Sigmoid colon (tissue), 7 donors: ENCODE results near the gene CHD9NB. TPM values are rescaled to one million over a fixed set of nuclear protein-coding genes. Genes with fewer than 3 reads are reported as not detected.

Source experiments
- DNase-seq: peaks from one replicate; pipeline ENCODE4 v3.0.0-alpha.2; 2019
- H3K27ac ChIP-seq, 4 donors: fragments of 200-600 bp; sonication (generic); one replicate each; pipeline ENCODE4 v1.5.1; 2016 to 2019; ENCODE audit warnings: mild to moderate bottlenecking in 1 of 4
- H3K27me3 ChIP-seq, 3 donors: fragments of 200-600 bp; sonication (generic); one replicate each; pipeline ENCODE4 v1.5.1; 2019; ENCODE audit warnings: mild to moderate bottlenecking in 1 of 3
- H3K36me3 ChIP-seq, 4 donors: fragments of 200-600 bp; sonication (generic); one replicate each; pipeline ENCODE4 v1.5.1; 2016 to 2019
- H3K4me1 ChIP-seq, 4 donors: fragments of 200-600 bp; sonication (generic); one replicate each; pipeline ENCODE4 v1.5.1; 2017 to 2019
- H3K4me3 ChIP-seq, 4 donors: fragments of 200-600 bp; sonication (generic); one replicate each; pipeline ENCODE4 v1.5.1; 2017 to 2019; ENCODE audit warnings: mild to moderate bottlenecking in 2 of 4, moderate library complexity in 1 of 4
- H3K9me3 ChIP-seq, 4 donors: fragments of 200-600 bp in 3 of 4; sonication (generic) in 3 of 4; one replicate each; pipeline versions ENCODE4 v1.5.1 to v1.6.1; 2013 to 2019
- EP300 ChIP-seq, 4 donors: sonication (generic); formaldehyde crosslinking; IDR thresholded peaks; one replicate each; pipeline ENCODE4 v1.6.1; 2017; ENCODE audit warnings: antibody characterized with exemption in 4 of 4
- POLR2A ChIP-seq, 2 donors: fragments of 450-650 bp; IDR thresholded peaks; one replicate each; pipeline ENCODE4 v1.6.1; 2016; ENCODE audit warnings: antibody characterized with exemption in 2 of 2, mild to moderate bottlenecking in 2 of 2, moderate library complexity in 2 of 2
- POLR2AphosphoS5 ChIP-seq, 4 donors: sonication (generic); formaldehyde crosslinking; IDR thresholded peaks; one replicate each; pipeline ENCODE4 v1.6.1; 2017; ENCODE audit warnings: antibody characterized with exemption in 4 of 4
- WGBS, 2 donors: extraction: QIAGEN DNeasy Blood & Tissue Kit; methylation state at CpG; one replicate each; pipeline ENCODE4 v1.1.7; 2013; 5-methylcytosine and 5-hydroxymethylcytosine counted together
- intact Hi-C: fragments of 100-400 bp; cut with DNase I; formaldehyde crosslinking; loops from one replicate; pipeline ENCODE4 v1.15.1; 2023
- polyA plus RNA-seq, 3 donors: library from polyadenylated mRNA; stranded (reverse); fragments of 200-250 nt; gene quantifications; one replicate each; pipeline ENCODE4 v1.2.3, GENCODE V29; 2013
- total RNA-seq, 4 donors: library from RNA; depleted of rRNA; stranded (reverse); fragments of >200 nt; gene quantifications; one replicate each; pipeline ENCODE4 v1.1.0, GENCODE V29; 2016
- TF ChIP-seq, protein P1 (sequence below), 4 experiments: fragments of 450-650 bp in 3 of 4; fragments of 200-600 bp in 1 of 4; IDR thresholded peaks; one replicate each; pipeline ENCODE4 v1.5.1; 2016 to 2019; ENCODE audit warnings: antibody characterized with exemption in 4 of 4, mild to moderate bottlenecking in 3 of 4, moderate library complexity in 2 of 4
- donor health status: healthy with polysubstance abuse.
- donor health status: Bipolar disorder and iron deficiency.
- donor health status: healthy.

CHD9NB gene
- total and polyA plus RNA-seq, 7 donors: 0.55 to 9.5 (median 4.6) TPM; not detected in 2

DNA sequence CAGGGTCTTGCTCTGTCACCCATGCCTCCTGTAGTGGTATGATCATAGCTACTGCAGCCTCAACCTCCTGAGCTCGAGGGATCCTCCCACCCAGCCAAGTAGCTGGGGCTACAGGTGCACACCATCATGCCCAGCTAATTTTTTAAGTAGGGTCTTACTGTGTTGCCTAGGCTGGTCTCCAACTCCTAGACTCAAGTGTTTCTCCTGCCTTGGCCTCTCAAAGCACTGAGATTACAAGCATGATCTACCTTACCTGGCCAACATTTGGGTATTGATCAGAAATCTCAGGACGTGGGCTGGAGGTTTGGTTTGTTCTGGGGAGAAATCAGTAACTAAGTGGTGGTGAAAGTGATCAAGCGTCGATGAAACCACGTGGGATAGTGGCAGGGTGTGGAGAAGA lies 6.2 kb upstream of the CHD9NB start:
- Histone ChIP-seq H3K36me3 (no peaks in the 10 kb centered on the region), H3K27ac (peak overlapping the region in 3 of 4 donors; percentile 10 to 44 (median 33))

DNA sequence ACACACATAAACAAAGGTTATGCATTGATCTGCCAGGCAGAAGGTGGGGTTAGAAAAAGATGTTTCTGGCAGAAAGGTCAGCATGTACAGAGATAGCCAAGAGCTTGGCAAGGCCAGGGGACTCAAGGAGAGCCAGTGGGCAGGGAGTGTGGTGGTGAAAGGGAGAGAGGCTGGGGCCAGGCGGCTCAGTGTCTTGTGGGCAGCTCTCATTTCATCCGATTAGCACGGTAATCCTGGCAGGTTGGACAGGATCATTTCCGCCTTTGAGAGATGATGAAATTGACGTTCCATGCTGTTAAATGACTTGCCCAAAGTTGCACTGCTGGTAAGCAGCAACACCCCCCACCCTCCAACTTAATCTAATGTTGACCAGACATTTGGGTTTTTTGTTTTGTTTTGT lies 5.7 kb upstream of the CHD9NB start:
- no peaks in the 10 kb centered on the region for H3K27me3 ChIP-seq
- no peak overlapping the region for H3K4me3 ChIP-seq
- intact Hi-C loops: loop anchor here (5.0 kb wide), 1 partner anchor 444 kb away; the partner anchor contains the start of gene AKTIP
- H3K9me3 ChIP-seq: no peaks in the 10 kb centered on the region
- 82 to 91% methylated on average over 5 of the region's 5 CpGs for WGBS, 2 donors
- DNase-seq: peak; percentile 45
- no peak for TF ChIP-seq EP300 (IDR thresholded peaks at IDR 0.05)
- TF ChIP-seq, protein P1, sequence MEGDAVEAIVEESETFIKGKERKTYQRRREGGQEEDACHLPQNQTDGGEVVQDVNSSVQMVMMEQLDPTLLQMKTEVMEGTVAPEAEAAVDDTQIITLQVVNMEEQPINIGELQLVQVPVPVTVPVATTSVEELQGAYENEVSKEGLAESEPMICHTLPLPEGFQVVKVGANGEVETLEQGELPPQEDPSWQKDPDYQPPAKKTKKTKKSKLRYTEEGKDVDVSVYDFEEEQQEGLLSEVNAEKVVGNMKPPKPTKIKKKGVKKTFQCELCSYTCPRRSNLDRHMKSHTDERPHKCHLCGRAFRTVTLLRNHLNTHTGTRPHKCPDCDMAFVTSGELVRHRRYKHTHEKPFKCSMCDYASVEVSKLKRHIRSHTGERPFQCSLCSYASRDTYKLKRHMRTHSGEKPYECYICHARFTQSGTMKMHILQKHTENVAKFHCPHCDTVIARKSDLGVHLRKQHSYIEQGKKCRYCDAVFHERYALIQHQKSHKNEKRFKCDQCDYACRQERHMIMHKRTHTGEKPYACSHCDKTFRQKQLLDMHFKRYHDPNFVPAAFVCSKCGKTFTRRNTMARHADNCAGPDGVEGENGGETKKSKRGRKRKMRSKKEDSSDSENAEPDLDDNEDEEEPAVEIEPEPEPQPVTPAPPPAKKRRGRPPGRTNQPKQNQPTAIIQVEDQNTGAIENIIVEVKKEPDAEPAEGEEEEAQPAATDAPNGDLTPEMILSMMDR (IDR thresholded peaks at IDR 0.05): no peak
- no peak for TF ChIP-seq POLR2AphosphoS5 (IDR thresholded peaks at IDR 0.05)
- no peak for TF ChIP-seq POLR2A (IDR thresholded peaks at IDR 0.05)
- H3K4me1 ChIP-seq: peaks cover 0 to 57% (median 46%) of the 10 kb centered on the region in 4 donors
- H3K27ac ChIP-seq: peak overlapping the region in 3 of 4 donors; percentile 10 to 44 (median 33)
- H3K36me3 ChIP-seq: no peaks in the 10 kb centered on the region

More for the DNA sequence above, 6.2 kb upstream of the CHD9NB start:
- H3K27me3 ChIP-seq: no peaks in the 10 kb centered on the region
- intact Hi-C loops: loop anchor here (5.0 kb wide), 1 partner anchor 443 kb away; the partner anchor contains the start of gene AKTIP
- DNase-seq: peak; percentile 12
- TF ChIP-seq, protein P1 (IDR thresholded peaks at IDR 0.05): no peak
- no peaks in the 10 kb centered on the region for H3K9me3 ChIP-seq
- WGBS, 2 donors: 86 to 90% methylated on average over 5 of the region's 5 CpGs
- peaks cover 0 to 56% (median 46%) of the 10 kb centered on the region in 4 donors for H3K4me1 ChIP-seq
- H3K4me3 ChIP-seq: no peak overlapping the region

DNA sequence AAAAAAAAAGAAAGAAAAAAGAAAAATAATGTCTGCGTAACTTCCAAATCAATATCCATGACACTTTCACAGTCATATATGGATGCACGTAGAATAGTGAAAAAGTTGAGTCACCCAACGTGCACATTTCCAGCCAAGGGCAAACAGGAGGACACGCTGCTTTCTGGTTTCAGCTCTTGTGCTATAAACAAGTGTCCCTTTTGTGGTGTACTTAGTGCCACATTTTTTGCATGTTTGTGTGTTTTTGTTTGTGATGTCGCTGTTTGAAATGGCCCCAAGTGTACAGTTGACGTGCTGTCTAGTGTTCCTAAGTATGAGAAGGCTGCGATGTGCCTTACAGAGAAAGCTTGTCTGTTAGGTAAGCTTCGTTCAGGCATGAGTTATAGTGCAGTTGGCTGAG lies 5.0 kb upstream of the CHD9NB start:
- H3K9me3 ChIP-seq: no peaks in the 10 kb centered on the region
- no peaks in the 10 kb centered on the region for H3K36me3 ChIP-seq
- peak overlapping the region in 1 of 4 donors; percentile 92 for H3K27ac ChIP-seq
- H3K27me3 ChIP-seq: no peaks in the 10 kb centered on the region
- 87% methylated on average over 8 of the region's 8 CpGs for WGBS, 2 donors
- peaks cover 0 to 57% (median 50%) of the 10 kb centered on the region in 4 donors for H3K4me1 ChIP-seq
- no peak overlapping the region for H3K4me3 ChIP-seq
- peak; percentile 18 for DNase-seq
- intact Hi-C loops: loop anchor here (5.0 kb wide), 1 partner anchor 445 kb away; the partner anchor contains the start of gene AKTIP
- TF ChIP-seq POLR2A (IDR thresholded peaks at IDR 0.05) (no peak), POLR2AphosphoS5 (IDR thresholded peaks at IDR 0.05) (no peak)
- TF ChIP-seq, protein P1 (IDR thresholded peaks at IDR 0.05): no peak

DNA sequence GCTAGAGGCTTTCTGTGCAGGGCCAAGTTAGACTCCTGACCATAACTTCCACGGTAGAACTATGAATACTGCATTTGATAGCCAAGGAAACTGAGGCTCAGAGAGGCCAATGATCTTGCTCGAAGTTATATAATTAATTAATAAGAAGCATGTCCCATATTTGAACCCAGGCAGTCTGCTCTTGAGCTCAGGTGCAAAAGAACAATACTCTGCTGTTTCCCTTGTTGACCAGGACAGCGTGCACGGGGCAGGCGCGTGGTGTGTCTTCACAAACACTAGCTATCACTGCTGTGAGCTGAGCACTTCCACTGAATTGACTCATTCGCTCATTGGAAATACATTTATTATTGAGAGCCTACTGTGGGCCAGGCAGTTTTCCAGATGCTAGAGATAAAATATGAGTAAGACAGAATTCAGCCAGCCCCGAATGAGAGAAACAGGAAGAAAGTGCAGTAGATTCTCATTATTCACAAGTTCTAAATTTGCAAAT lies 3.7 kb upstream of the CHD9NB start:
- no peaks in the 10 kb centered on the region for H3K36me3 ChIP-seq
- TF ChIP-seq POLR2A (IDR thresholded peaks at IDR 0.05) (no peak), EP300 (IDR thresholded peaks at IDR 0.05) (no peak), POLR2AphosphoS5 (IDR thresholded peaks at IDR 0.05) (no peak)
- TF ChIP-seq, protein P1 (IDR thresholded peaks at IDR 0.05): no peak
- no peaks in the 10 kb centered on the region for H3K9me3 ChIP-seq
- intact Hi-C loops: loop anchor here (5.0 kb wide), 1 partner anchor 446 kb away; the partner anchor contains the start of gene AKTIP
- no peaks in the 10 kb centered on the region for H3K27me3 ChIP-seq
- peak; percentile 62 for DNase-seq
- H3K27ac ChIP-seq: peak overlapping the region; percentile 84 to 92 (median 90)
- 57 to 76% methylated on average over 8 of the region's 8 CpGs for WGBS, 2 donors
- peaks cover 0 to 51% (median 45%) of the 10 kb centered on the region in 4 donors for H3K4me1 ChIP-seq
- peak overlapping the region in 2 of 4 donors; percentile 64 to 74 for H3K4me3 ChIP-seq
